Tibial nerve (tissue), 4 donors: ENCODE data around the gene ACOT13. TPM values are rescaled to one million over a fixed set of nuclear protein-coding genes. Genes with fewer than 3 reads are reported as not detected.
A peak's percentile ranks its signal among the peaks of the same experiment; 100 is the strongest.

Experiments
- DNase-seq, 2 donors: peaks; one replicate each; pipeline ENCODE4 v3.0.0-alpha.2; 2019; ENCODE audit warnings: low spot score in 2 of 2
- H3K27ac ChIP-seq, 4 donors: fragments of 200-600 bp; sonication (generic) in 3 of 4; one replicate each; pipeline ENCODE4 v1.5.1; 2017 to 2019; ENCODE audit warnings: mild to moderate bottlenecking in 1 of 4
- H3K27me3 ChIP-seq, 2 donors: fragments of 200-600 bp; sonication (generic) in 1 of 2; one replicate each; pipeline versions ENCODE4 v1.5.1 to v1.6.0; 2017 to 2019
- H3K36me3 ChIP-seq, 3 donors: fragments of 200-600 bp; sonication (generic); one replicate each; pipeline ENCODE4 v1.5.1; 2018 to 2019
- H3K4me1 ChIP-seq, 4 donors: fragments of 200-600 bp; sonication (generic) in 3 of 4; one replicate each; pipeline ENCODE4 v1.5.1; 2017 to 2019
- H3K4me3 ChIP-seq, 4 donors: fragments of 200-600 bp; sonication (generic) in 3 of 4; one replicate each; pipeline ENCODE4 v1.5.1; 2017 to 2019; ENCODE audit warnings: mild to moderate bottlenecking in 1 of 4, moderate library complexity in 1 of 4
- H3K9me3 ChIP-seq, 4 donors: fragments of 200-600 bp; sonication (generic) in 3 of 4; one replicate each; pipeline ENCODE4 v1.5.1; 2017 to 2019
- EP300 ChIP-seq, 2 donors: sonication (generic); formaldehyde crosslinking; IDR thresholded peaks; one replicate each; pipeline ENCODE4 v1.6.1; 2017; ENCODE audit warnings: antibody characterized with exemption in 2 of 2, mild to moderate bottlenecking in 1 of 2
- POLR2A ChIP-seq, 2 donors: fragments of 450-650 bp; IDR thresholded peaks; one replicate each; pipeline ENCODE4 v1.6.1; 2017; ENCODE audit warnings: antibody characterized with exemption in 2 of 2, mild to moderate bottlenecking in 2 of 2, moderate library complexity in 2 of 2
- WGBS, 2 donors: methylation state at CpG; one replicate each; pipeline ENCODE4 v1.1.5; 2018; 5-methylcytosine and 5-hydroxymethylcytosine counted together
- total RNA-seq, 4 donors: library from RNA; depleted of rRNA; stranded (reverse); fragments of >200 nt; gene quantifications; one replicate each; pipeline ENCODE4 v1.1.0, GENCODE V29; 2016
- TF ChIP-seq, protein P1 (sequence below), 5 experiments: fragments of 200-600 bp in 3 of 5; fragments of 450-650 bp in 2 of 5; sonication (generic) in 3 of 5; IDR thresholded peaks; one replicate each; pipeline ENCODE4 v1.5.1; 2016 to 2019; ENCODE audit warnings: antibody characterized with exemption in 5 of 5, mild to moderate bottlenecking in 3 of 5, moderate library complexity in 2 of 5

Gene ACOT13
- total RNA-seq: 10 to 100 TPM in 1 of 4 donors, 1 to 10 TPM in 3; 3.3 to 10.2 (median 7.5) TPM

- TF ChIP-seq POLR2A (IDR thresholded peaks at IDR 0.05): peak; percentile 59 to 71
- TF ChIP-seq EP300 (IDR thresholded peaks at IDR 0.05): peak; percentile 93 to 95
- TF ChIP-seq, protein P1, sequence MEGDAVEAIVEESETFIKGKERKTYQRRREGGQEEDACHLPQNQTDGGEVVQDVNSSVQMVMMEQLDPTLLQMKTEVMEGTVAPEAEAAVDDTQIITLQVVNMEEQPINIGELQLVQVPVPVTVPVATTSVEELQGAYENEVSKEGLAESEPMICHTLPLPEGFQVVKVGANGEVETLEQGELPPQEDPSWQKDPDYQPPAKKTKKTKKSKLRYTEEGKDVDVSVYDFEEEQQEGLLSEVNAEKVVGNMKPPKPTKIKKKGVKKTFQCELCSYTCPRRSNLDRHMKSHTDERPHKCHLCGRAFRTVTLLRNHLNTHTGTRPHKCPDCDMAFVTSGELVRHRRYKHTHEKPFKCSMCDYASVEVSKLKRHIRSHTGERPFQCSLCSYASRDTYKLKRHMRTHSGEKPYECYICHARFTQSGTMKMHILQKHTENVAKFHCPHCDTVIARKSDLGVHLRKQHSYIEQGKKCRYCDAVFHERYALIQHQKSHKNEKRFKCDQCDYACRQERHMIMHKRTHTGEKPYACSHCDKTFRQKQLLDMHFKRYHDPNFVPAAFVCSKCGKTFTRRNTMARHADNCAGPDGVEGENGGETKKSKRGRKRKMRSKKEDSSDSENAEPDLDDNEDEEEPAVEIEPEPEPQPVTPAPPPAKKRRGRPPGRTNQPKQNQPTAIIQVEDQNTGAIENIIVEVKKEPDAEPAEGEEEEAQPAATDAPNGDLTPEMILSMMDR (IDR thresholded peaks at IDR 0.05): peak; percentile 27 to 73 (median 35)
- H3K4me3 ChIP-seq: peak within 1 kb of the TSS; percentile 49 to 93 (median 75)
- H3K27me3 ChIP-seq: no peaks in the 10 kb centered on the region
- H3K4me1 ChIP-seq: peaks cover 0 to 41% (median 25%) of the 10 kb centered on the region in 4 donors
- H3K9me3 ChIP-seq: peaks cover 0 to 6% (median 2%) of the 10 kb centered on the region in 4 donors
- H3K27ac ChIP-seq: peak within 1 kb of the TSS; percentile 85 to 91 (median 88)
- H3K36me3 ChIP-seq: peaks cover 0 to 36% (median 0%) of the 10 kb centered on the region in 3 donors
- 0 to 1% methylated on average over 48 to 59 of the region's 62 CpGs for WGBS, 2 donors
- peak; percentile 85 to 87 for DNase-seq
These were observed at the start of gene ACOT13, which contains the start of gene TDP2 for GRCh38 chr6:24666641-24667377. Gene ACOT13 (plus strand): TSS chr6:24667077. CDS start chr6:24667264, 187 bp downstream. Gene TDP2 (minus strand): TSS chr6:24666899. CDS start chr6:24666862, 37 bp downstream.

DNA sequence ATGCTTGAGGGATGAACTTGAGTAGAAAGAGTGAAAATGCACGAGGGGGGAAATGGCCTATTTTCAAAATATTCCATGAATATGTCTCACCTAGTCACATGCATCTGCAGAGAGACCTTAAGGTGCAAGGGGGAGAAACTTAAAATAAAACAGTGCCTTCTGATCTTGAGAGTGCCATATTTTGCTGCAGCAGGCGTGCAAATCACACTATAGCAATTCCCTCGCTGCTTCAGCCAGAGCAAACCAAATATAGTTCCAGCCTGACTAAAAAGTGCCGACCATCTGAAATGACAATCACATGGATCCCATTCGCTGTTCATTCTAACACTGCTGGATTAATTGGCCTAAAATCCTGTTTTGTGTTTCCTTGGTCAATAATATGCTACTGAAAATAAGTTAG lies 47.2 kb upstream of the ACOT13 start:
- Histone ChIP-seq H3K9me3 (no peaks in the 10 kb centered on the region), H3K4me1 (no peaks in the 10 kb centered on the region), H3K27ac (no peak overlapping the region), H3K36me3 (no peaks in the 10 kb centered on the region), H3K27me3 (no peaks in the 10 kb centered on the region), H3K4me3 (no peak overlapping the region)
- 88 to 91% methylated on average over 5 of the region's 5 CpGs for WGBS, 2 donors
- DNase-seq: no peak
- no peak for TF ChIP-seq POLR2A (IDR thresholded peaks at IDR 0.05)
- TF ChIP-seq, protein P1 (IDR thresholded peaks at IDR 0.05): no peak
- no peak for TF ChIP-seq EP300 (IDR thresholded peaks at IDR 0.05)

DNA sequence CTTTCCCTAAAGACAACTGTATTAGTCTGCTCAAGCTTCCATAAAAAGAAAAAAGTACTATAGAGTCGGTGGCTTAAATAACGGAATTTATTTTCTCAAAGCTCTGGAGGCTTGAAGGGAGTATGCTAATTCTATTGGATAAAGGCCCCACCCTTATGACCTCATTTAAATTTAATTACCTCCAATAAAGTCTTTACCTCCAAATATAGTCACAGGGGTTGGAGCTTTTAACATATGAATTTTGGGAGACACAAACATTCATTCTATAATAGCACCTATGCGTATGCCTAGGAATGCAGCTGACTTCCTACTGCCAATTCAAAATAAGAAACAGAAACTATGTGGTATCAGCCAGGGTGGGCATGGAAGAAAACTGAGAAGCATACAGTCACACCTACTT lies 46.2 kb upstream of the ACOT13 start:
- H3K27ac ChIP-seq: no peak overlapping the region
- no peak for DNase-seq
- no peaks in the 10 kb centered on the region for H3K9me3 ChIP-seq
- TF ChIP-seq, protein P1 (IDR thresholded peaks at IDR 0.05): no peak
- TF ChIP-seq POLR2A (IDR thresholded peaks at IDR 0.05) (no peak), EP300 (IDR thresholded peaks at IDR 0.05) (no peak)
- WGBS, 2 donors: 93 to 95% methylated on average over 3 of the region's 3 CpGs
- no peaks in the 10 kb centered on the region for H3K27me3 ChIP-seq
- H3K4me3 ChIP-seq: no peak overlapping the region
- no peaks in the 10 kb centered on the region for H3K36me3 ChIP-seq
- H3K4me1 ChIP-seq: no peaks in the 10 kb centered on the region

GRCh38 chr6:24621626-24622289 lies 45.1 kb upstream of the ACOT13 start:
- H3K4me3 ChIP-seq: no peak overlapping the region
- DNase-seq: no peak
- no peak overlapping the region for H3K27ac ChIP-seq
- no peaks in the 10 kb centered on the region for H3K27me3 ChIP-seq
- 75% methylated on average over 6 to 7 of the region's 7 CpGs for WGBS, 2 donors
- no peaks in the 10 kb centered on the region for H3K9me3 ChIP-seq
- TF ChIP-seq, protein P1 (IDR thresholded peaks at IDR 0.05): no peak
- TF ChIP-seq EP300 (IDR thresholded peaks at IDR 0.05) (no peak), POLR2A (IDR thresholded peaks at IDR 0.05) (no peak)
- H3K4me1 ChIP-seq: no peaks in the 10 kb centered on the region
- H3K36me3 ChIP-seq: no peaks in the 10 kb centered on the region
